ENCODE measurements around the gene AP4E1. TPM values are rescaled to one million over a fixed set of nuclear protein-coding genes. Genes with fewer than 3 reads are reported as not detected.
"Not testable (repeated sequence)": the region's sequence is repeated elsewhere in the genome, so short reads cannot be mapped to it uniquely, and the experiment has no call there.

The AP4E1 gene
- total and polyA plus RNA-seq, 12 donors: 2.0 to 11.1 (median 8.8) TPM

DNA sequence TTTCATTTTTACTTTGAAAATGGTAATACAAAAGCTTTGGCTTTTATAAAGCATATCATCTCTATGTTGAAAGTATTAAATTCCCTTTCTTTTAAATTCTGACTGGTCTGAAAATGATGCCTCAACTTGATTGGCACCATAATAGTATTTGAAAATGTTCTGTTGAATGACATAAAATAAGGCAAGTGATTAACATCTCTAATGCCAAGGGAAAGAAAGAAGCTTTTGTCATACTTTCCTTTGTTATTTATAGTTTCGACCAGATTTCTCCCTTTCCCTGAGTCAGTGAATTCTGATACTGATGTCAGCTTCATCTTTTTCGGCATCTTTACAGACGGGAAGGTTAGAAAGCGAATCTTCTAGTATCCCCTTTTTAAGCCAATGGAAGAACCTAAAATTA is 3.4 kb upstream of the AP4E1 start:
- Histone ChIP-seq H3K9me3 (no peaks in the 10 kb centered on the region), H3K27ac (no peak overlapping the region), H3K4me3 (no peak overlapping the region), H3K36me3 (peaks cover 0 to 20% (median 0%) of the 10 kb centered on the region in 9 donors), H3K4me1 (peaks cover 0 to 21% (median 18%) of the 10 kb centered on the region in 9 donors), H3K27me3 (no peaks in the 10 kb centered on the region)
- WGBS, 2 donors: 95 to 97% methylated on average over 4 of the region's 4 CpGs
- no peak for ATAC-seq
- TF ChIP-seq, protein P1, sequence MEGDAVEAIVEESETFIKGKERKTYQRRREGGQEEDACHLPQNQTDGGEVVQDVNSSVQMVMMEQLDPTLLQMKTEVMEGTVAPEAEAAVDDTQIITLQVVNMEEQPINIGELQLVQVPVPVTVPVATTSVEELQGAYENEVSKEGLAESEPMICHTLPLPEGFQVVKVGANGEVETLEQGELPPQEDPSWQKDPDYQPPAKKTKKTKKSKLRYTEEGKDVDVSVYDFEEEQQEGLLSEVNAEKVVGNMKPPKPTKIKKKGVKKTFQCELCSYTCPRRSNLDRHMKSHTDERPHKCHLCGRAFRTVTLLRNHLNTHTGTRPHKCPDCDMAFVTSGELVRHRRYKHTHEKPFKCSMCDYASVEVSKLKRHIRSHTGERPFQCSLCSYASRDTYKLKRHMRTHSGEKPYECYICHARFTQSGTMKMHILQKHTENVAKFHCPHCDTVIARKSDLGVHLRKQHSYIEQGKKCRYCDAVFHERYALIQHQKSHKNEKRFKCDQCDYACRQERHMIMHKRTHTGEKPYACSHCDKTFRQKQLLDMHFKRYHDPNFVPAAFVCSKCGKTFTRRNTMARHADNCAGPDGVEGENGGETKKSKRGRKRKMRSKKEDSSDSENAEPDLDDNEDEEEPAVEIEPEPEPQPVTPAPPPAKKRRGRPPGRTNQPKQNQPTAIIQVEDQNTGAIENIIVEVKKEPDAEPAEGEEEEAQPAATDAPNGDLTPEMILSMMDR (IDR thresholded peaks at IDR 0.05): no peak
- intact Hi-C loops (cut with DNase I): loop anchor here in 3 of 10 donors (5.0 to 10.0 kb wide), 2 partner anchors 220 to 228 kb away; partner anchors contain the start of gene TRPM7 (in 1 of the 3)
- no peak for DNase-seq

DNA sequence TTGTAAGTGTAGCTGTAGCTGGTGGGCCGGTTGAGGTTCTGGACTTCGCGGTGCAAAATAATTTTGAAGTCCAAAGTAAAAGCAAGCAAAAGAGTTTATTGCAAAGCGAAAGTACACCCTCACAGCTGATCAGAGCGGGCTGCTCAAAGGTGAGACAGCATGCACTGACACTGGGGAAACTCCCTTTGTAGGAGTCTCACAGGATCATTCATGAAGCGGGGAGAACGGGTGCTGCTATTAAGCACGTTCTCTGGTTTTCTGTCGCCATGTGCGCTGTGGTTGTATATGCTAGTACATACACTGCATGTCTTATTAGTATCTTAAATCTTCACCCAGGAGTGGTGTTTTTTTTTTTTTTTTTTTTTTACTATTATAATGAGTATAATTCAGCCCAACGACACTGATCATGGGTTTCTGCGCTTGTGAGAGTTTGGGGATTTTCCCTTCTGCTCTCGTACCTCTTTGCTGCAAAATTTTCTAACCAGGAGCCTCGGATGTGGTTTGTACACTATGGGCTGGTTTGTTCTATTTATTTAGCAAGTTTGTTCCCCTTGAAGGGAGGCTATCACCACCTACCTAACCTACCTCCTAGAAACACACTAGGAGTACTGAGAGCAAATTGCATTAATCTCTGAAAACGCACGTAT is 1.4 kb upstream of the AP4E1 start:
- WGBS, 2 donors: 75 to 81% methylated on average over 16 of the region's 16 CpGs
- no peak for DNase-seq
- TF ChIP-seq, protein P1 (IDR thresholded peaks at IDR 0.05): no peak
- no peaks in the 10 kb centered on the region for H3K9me3 ChIP-seq
- intact Hi-C loops (cut with DNase I): loop anchor here in 3 of 10 donors (5.0 to 10.0 kb wide), 2 partner anchors 222 to 230 kb away; partner anchors contain the start of gene TRPM7 (in 1 of the 3)
- peak overlapping the region; percentile 75 to 98 (median 89) for H3K4me3 ChIP-seq
- no peak for ATAC-seq
- H3K27ac ChIP-seq: peak overlapping the region in 5 of 10 donors; percentile 93 to 97 (median 95)
- no peaks in the 10 kb centered on the region for H3K27me3 ChIP-seq
- peaks cover 0 to 27% (median 4%) of the 10 kb centered on the region in 9 donors for H3K36me3 ChIP-seq
- peaks cover 0 to 41% (median 35%) of the 10 kb centered on the region in 9 donors for H3K4me1 ChIP-seq

DNA sequence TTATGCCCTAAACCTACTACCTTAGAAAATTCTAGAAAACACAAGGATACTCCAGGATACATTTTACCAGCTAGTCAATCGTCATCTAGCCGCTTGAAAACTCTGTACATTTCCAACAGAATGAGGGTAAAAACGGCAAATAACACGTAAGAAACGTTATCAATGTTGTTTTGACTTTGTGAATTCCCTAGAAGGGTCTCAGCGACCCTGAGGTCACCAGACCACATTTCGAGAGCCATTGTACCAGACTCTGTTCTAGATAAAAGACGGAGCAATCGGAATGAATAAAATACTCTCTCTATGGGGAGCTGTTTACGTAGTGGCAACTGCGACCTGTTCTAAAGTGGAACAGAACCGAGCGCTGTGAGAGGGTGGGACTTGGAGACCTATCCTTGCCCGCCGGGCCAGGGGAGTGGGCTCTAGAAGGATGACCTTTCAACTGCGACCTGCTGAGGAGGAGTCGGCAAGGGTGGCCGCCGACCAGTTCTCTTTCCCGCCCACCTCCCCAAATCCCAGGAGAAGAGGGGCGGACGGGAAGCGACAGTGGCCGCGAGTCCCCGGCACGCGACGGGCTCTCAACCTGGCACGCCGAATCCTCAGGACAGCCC is 778 bp upstream of the AP4E1 start:
- H3K4me3 ChIP-seq: peak overlapping the region; percentile 75 to 98 (median 89)
- WGBS, 2 donors: 1 to 2% methylated on average over 31 of the region's 31 CpGs
- peaks cover 0 to 33% (median 7%) of the 10 kb centered on the region in 9 donors for H3K36me3 ChIP-seq
- no peaks in the 10 kb centered on the region for H3K9me3 ChIP-seq
- H3K4me1 ChIP-seq: peaks cover 0 to 43% (median 35%) of the 10 kb centered on the region in 9 donors
- DNase-seq (no peak), ATAC-seq (peak; percentile 24 to 74 (median 64))
- TF ChIP-seq, protein P1 (IDR thresholded peaks at IDR 0.05): no peak
- intact Hi-C loops (cut with DNase I): loop anchor here in 3 of 10 donors (5.0 to 10.0 kb wide), 2 partner anchors 223 to 230 kb away; partner anchors contain the start of gene TRPM7 (in 1 of the 3)
- peak overlapping the region; percentile 79 to 97 (median 92) for H3K27ac ChIP-seq
- no peaks in the 10 kb centered on the region for H3K27me3 ChIP-seq

DNA sequence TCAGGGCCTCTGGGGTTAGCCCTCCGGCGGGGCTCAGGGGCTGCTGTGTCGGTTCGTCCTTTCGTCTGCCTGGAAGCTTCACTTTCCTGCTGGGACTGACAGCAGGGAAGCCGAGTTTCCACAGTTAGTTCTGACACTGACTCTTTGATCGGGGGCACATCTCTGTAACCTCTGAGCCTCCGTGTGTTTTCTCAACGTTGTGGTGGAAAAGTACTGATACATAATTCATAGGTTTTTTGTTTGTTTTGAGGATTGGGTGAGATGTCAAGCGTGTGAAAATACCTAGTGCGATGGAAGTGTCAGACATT is 481 bp downstream of the AP4E1 start:
- intact Hi-C loops (cut with DNase I): loop anchor here in 3 of 10 donors (5.0 to 10.0 kb wide), 2 partner anchors 224 to 232 kb away; partner anchors contain the start of gene TRPM7 (in 1 of the 3)
- DNase-seq: no peak
- Histone ChIP-seq H3K36me3 (peaks cover 0 to 45% (median 15%) of the 10 kb centered on the region in 9 donors), H3K9me3 (no peaks in the 10 kb centered on the region), H3K4me1 (peaks cover 0 to 43% (median 35%) of the 10 kb centered on the region in 9 donors), H3K4me3 (peak overlapping the region; percentile 75 to 98 (median 89)), H3K27me3 (no peaks in the 10 kb centered on the region), H3K27ac (peak overlapping the region; percentile 79 to 97 (median 92))
- no peak for ATAC-seq
- WGBS, 2 donors: 0 to 1% methylated on average over 11 of the region's 11 CpGs
- TF ChIP-seq, protein P1 (IDR thresholded peaks at IDR 0.05): no peak

DNA sequence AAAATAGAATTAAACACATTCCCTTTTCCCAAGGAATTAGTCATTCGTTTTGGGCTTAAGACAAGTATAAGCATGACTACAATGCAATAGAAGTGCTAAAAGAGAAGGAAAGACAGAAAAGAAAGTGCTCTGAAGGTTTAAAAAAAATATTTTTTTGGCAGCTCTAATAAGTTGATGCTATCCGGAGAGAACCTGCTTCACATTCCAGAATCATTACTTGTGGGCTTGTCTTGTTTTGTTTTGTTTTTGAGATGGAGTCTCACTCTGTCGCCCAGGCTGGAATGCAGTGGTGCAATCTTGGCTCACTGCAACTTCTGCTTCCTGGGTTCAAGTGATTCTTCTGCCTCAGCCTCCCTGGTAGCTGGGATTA is 1.9 kb downstream of the AP4E1 start:
- H3K4me1 ChIP-seq: peaks cover 0 to 43% (median 35%) of the 10 kb centered on the region in 9 donors
- H3K36me3 ChIP-seq: peaks cover 0 to 46% (median 17%) of the 10 kb centered on the region in 9 donors
- H3K4me3 ChIP-seq; DNase-seq; intact Hi-C loops (cut with DNase I); H3K9me3 ChIP-seq; H3K27me3 ChIP-seq; ATAC-seq: not testable (repeated sequence)
- peak overlapping the region in 1 of 10 donors; percentile 96 for H3K27ac ChIP-seq
- 52 to 54% methylated on average over 3 of the region's 3 CpGs for WGBS, 2 donors

All from heart right ventricle (tissue), 16 donors.